Smooth muscle cell (in vitro differentiated cells): ENCODE results near the gene SPON1. TPM values are rescaled to one million over a fixed set of nuclear protein-coding genes. Genes with fewer than 3 reads are reported as not detected.

Experiments
- DNase-seq: peaks from one replicate; lab custom pipeline; 2025; ENCODE audit not compliant: unreplicated experiment; lab: John Stamatoyannopoulos, UW
- H2AFZ ChIP-seq: fragments of 200-600 bp; sonication (generic); 2 replicates; pipeline ENCODE4 v1.6.0; 2016; ENCODE audit warnings: antibody characterized with exemption, low read depth, mild to moderate bottlenecking
- H3F3A ChIP-seq: fragments of 200-600 bp; sonication (generic); 2 replicates; pipeline ENCODE4 v1.6.0; 2017; ENCODE audit warnings: antibody characterized with exemption, low read depth
- H3K27ac ChIP-seq: fragments of 200-600 bp; sonication (generic); 2 replicates; pipeline ENCODE4 v1.5.1; 2016; ENCODE audit warnings: low read depth, mild to moderate bottlenecking
- H3K27me3 ChIP-seq: fragments of 200-600 bp; sonication (generic); 2 replicates; pipeline ENCODE4 v1.6.1; 2016; ENCODE audit warnings: low read depth, mild to moderate bottlenecking
- H3K36me3 ChIP-seq: fragments of 200-600 bp; sonication (generic); 2 replicates; pipeline ENCODE4 v1.5.1; 2016; ENCODE audit warnings: low read depth
- H3K4me1 ChIP-seq: fragments of 200-600 bp; sonication (generic); 2 replicates; pipeline ENCODE4 v1.5.1; 2016; ENCODE audit warnings: low read depth
- H3K4me2 ChIP-seq: fragments of 200-600 bp; sonication (generic); 2 replicates; pipeline ENCODE4 v1.6.0; 2016; ENCODE audit warnings: mild to moderate bottlenecking
- H3K4me3 ChIP-seq: fragments of 200-600 bp; sonication (generic); 2 replicates; pipeline ENCODE4 v1.5.1; 2016; ENCODE audit warnings: mild to moderate bottlenecking
- H3K79me2 ChIP-seq: fragments of 200-600 bp; sonication (generic); 2 replicates; pipeline ENCODE4 v1.6.0; 2016; ENCODE audit warnings: low read depth, mild to moderate bottlenecking
- H3K9ac ChIP-seq: fragments of 200-600 bp; sonication (generic); 2 replicates; pipeline ENCODE4 v1.6.0; 2016; ENCODE audit warnings: low read depth
- H3K9me3 ChIP-seq: fragments of 200-600 bp; sonication (generic); replicated peaks from 2 replicates; pipeline ENCODE4 v1.5.1; 2016; ENCODE audit warnings: low read depth
- H4K20me1 ChIP-seq: fragments of 200-600 bp; sonication (generic); 2 replicates; pipeline ENCODE4 v1.6.0; 2016; ENCODE audit warnings: low read depth
- CTCF ChIP-seq: fragments of 200-600 bp; sonication (generic); IDR thresholded peaks from 2 replicates; pipeline ENCODE4 v1.5.1; 2017; ENCODE audit warnings: borderline replicate concordance, mild to moderate bottlenecking, antibody characterized with exemption; ENCODE audit not compliant: insufficient read depth, poor library complexity, severe bottlenecking
- WGBS: methylation state at CpG from one replicate; pipeline ENCODE4 v1.1.7; 2016; ENCODE audit warnings: low lambda C conversion rate; 5-methylcytosine and 5-hydroxymethylcytosine counted together
- polyA plus RNA-seq: library from polyadenylated mRNA; unstranded; fragments of >200 nt; fragmentation: Nextera tagmentation; extraction: Ambion mirVana; gene quantifications from 2 replicates; pipeline ENCODE4 v1.2.1, GENCODE V29; 2016
- total RNA-seq: library from RNA; depleted of rRNA; stranded (reverse); fragments of >200 nt; gene quantifications from 2 replicates; pipeline ENCODE4 v1.2.3, GENCODE V29; 2014

SPON1 gene
- total and polyA plus RNA-seq, 2 experiments from 2014 or later: 38.0 to 40.6 TPM

- H3K9ac ChIP-seq: no peak overlapping the region
- H3K4me2 ChIP-seq: no peak overlapping the region
- H3K4me3 ChIP-seq: no peak overlapping the region
- H3K4me1 ChIP-seq: no peaks in the 10 kb centered on the region
- no peaks in the 10 kb centered on the region for H3K27me3 ChIP-seq
- no peaks in the 10 kb centered on the region for H3K36me3 ChIP-seq
- H4K20me1 ChIP-seq: no peaks in the 10 kb centered on the region
- TF ChIP-seq CTCF: no peak
- H3K79me2 ChIP-seq: no peaks in the 10 kb centered on the region
- DNase-seq: no peak
- no peak overlapping the region for H3K27ac ChIP-seq
- no peaks in the 10 kb centered on the region for H3K9me3 ChIP-seq
- H2AFZ ChIP-seq: no peak overlapping the region
- no peaks in the 10 kb centered on the region for H3F3A ChIP-seq
Measured at GRCh38 chr11:14186046-14186775, 223.7 kb downstream of the SPON1 start.

DNA sequence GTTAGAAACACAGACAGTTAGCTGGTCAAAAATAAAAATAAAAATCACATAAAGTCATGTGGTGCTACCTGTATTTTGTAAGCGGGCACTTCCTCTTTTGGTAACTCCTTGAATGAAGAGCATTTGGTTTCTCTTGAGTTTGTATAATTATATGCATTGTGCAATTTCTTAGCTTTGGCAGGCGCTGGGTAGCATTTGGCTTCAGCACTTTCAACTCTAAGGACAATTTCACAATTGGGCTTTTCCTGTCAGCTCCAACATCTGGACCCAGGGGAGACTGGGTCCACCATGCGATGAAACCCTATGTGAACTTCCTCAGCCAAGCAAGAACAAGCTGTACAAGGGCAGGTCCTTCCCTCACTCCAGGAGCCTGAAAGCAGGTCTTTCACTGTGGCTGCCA, 227.4 kb downstream of the SPON1 start:
- no peak for DNase-seq
- H3K9ac ChIP-seq: no peak overlapping the region
- H3K4me3 ChIP-seq: no peak overlapping the region
- H2AFZ ChIP-seq: no peak overlapping the region
- H3K4me2 ChIP-seq: no peak overlapping the region
- no peaks in the 10 kb centered on the region for H3K27me3 ChIP-seq
- H3K36me3 ChIP-seq: no peaks in the 10 kb centered on the region
- H3K27ac ChIP-seq: no peak overlapping the region
- 76% methylated on average over 3 of the region's 3 CpGs for WGBS
- no peak for TF ChIP-seq CTCF
- no peaks in the 10 kb centered on the region for H3K4me1 ChIP-seq
- no peaks in the 10 kb centered on the region for H4K20me1 ChIP-seq
- H3F3A ChIP-seq: no peaks in the 10 kb centered on the region
- H3K9me3 ChIP-seq: no peaks in the 10 kb centered on the region
- H3K79me2 ChIP-seq: no peaks in the 10 kb centered on the region

DNA sequence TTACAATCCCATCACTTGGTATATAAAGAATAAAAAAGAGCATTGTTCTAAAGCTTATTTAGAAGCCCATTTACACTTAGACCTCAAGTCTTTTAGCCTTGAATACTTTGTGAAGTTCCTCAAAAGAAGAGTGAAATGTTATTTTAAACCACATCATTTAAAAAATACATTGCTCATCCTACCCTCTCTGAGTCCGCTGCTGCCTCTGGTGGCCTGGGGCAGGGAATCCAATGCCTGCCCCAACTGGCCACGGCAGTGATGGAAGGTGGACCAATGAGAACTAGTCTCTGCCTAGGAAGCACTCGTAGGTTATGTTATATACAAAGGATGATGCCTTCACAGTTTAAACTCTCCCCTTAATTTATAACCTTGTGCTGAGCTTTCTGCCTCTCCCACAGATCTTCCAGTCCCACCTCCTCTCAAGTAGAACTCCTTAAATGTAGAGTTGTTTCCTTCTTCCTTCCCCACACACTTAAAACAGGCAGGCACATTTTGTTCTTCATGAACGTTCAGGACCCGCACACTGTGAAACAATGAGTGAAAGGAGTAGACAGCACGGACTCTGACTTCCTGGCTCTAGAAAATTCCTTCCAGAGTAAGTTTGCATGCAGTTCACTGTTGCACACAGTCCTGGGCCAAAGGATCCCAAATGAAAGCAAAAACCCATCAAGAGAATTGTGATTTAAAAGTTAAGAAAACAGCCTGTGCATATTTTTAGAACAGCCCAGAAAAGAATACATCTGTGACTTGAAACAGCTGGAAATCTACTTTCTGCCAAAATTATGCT, 228.7 kb downstream of the SPON1 start:
- 88% methylated on average over 6 of the region's 6 CpGs for WGBS
- Histone ChIP-seq H3K4me2 (no peak overlapping the region), H3K79me2 (no peaks in the 10 kb centered on the region), H2AFZ (no peak overlapping the region), H3K9me3 (no peaks in the 10 kb centered on the region), H3K4me1 (no peaks in the 10 kb centered on the region), H3K4me3 (no peak overlapping the region), H3F3A (no peaks in the 10 kb centered on the region), H3K36me3 (no peaks in the 10 kb centered on the region), H3K27me3 (no peaks in the 10 kb centered on the region), H3K9ac (no peak overlapping the region), H3K27ac (no peak overlapping the region), H4K20me1 (no peaks in the 10 kb centered on the region)
- no peak for DNase-seq
- TF ChIP-seq CTCF: no peak
